A673 (cell line): ENCODE measurements around the gene SYTL3. TPM values are rescaled to one million over a fixed set of nuclear protein-coding genes. Genes with fewer than 3 reads are reported as not detected.

Experiments
- BruUV-seq: library from RNA; stranded (reverse); fragments of 400-500 nt; replicated peaks from 2 replicates; lab custom pipeline; 2021; lab: Mats Ljungman, UMichigan
- CTCF ChIA-PET: fragments of 300-600 bp; sonication (Branson Sonifier 250); formaldehyde crosslinking; loops from one replicate; lab custom pipeline; 2022; ENCODE audit warnings: antibody characterized with exemption; lab: Charles Lee
- POLR2A ChIA-PET: fragments of 300-600 bp; sonication (Branson Sonifier 250); formaldehyde crosslinking; loops from one replicate; lab custom pipeline; 2022; ENCODE audit warnings: antibody characterized with exemption; ENCODE audit not compliant: low non-redundant PET; lab: Charles Lee
- DNase-seq: peaks from one replicate; pipeline ENCODE4 v3.0.0-alpha.2; 2015; ENCODE audit warnings: low spot score
- H3K27ac ChIP-seq: fragments of 200-600 bp; sonication (generic); 2 replicates; pipeline ENCODE4 v1.5.1; 2016; ENCODE audit warnings: mixed run types, low read depth, mild to moderate bottlenecking, mixed read lengths, antibody characterized with exemption, low read length; ENCODE audit not compliant: poor library complexity, severe bottlenecking
- H3K27me3 ChIP-seq: fragments of 200-600 bp; sonication (generic); replicated peaks from 2 replicates; pipeline ENCODE4 v1.6.1; 2017; ENCODE audit warnings: mixed run types, low read depth, mild to moderate bottlenecking, mixed read lengths, antibody characterized with exemption, low read length; ENCODE audit not compliant: insufficient read depth, poor library complexity
- H3K36me3 ChIP-seq: fragments of 200-600 bp; sonication (generic); 2 replicates; pipeline ENCODE4 v1.6.1; 2016; ENCODE audit warnings: mixed run types, mild to moderate bottlenecking, mixed read lengths, antibody characterized with exemption, low read length; ENCODE audit not compliant: insufficient read depth, poor library complexity, severe bottlenecking
- H3K4me1 ChIP-seq: fragments of 200-600 bp; sonication (generic); 2 replicates; pipeline ENCODE4 v1.6.1; 2017; ENCODE audit warnings: mixed run types, mild to moderate bottlenecking, mixed read lengths, antibody characterized with exemption, low read length; ENCODE audit not compliant: insufficient read depth, poor library complexity, severe bottlenecking
- H3K4me3 ChIP-seq: fragments of 200-600 bp; sonication (generic); 2 replicates; pipeline ENCODE4 v1.5.1; 2016; ENCODE audit warnings: low read depth, mixed run types, mild to moderate bottlenecking, mixed read lengths, low read length; ENCODE audit not compliant: poor library complexity, severe bottlenecking
- H3K9me3 ChIP-seq: fragments of 200-600 bp; sonication (generic); 2 replicates; pipeline ENCODE4 v1.6.1; 2016; ENCODE audit warnings: mixed run types, low read depth, mild to moderate bottlenecking, mixed read lengths, antibody characterized with exemption, low read length; ENCODE audit not compliant: poor library complexity, severe bottlenecking
- EZH2 ChIP-seq: fragments of 200-600 bp; sonication (generic); IDR thresholded peaks from 2 replicates; pipeline ENCODE4 v1.6.1; 2017; ENCODE audit warnings: borderline replicate concordance, low read depth, mild to moderate bottlenecking, mixed read lengths, antibody characterized with exemption, low read length; ENCODE audit not compliant: poor library complexity, severe bottlenecking
- intact Hi-C: fragments of 100-400 bp; cut with micrococcal nuclease; formaldehyde crosslinking; loops from one replicate; pipeline ENCODE4 v1.10.0; 2022; ENCODE audit not compliant: unreplicated experiment
- total RNA-seq: library from RNA; stranded (reverse); gene quantifications from 2 replicates; pipeline ENCODE4 v1.2.3, GENCODE V29; 2021
- TF ChIP-seq, protein P1 (sequence below): fragments of 300-800, 200-600 bp; sonication (generic); conservative IDR thresholded peaks from 2 replicates; pipeline ENCODE4 v1.5.1; 2017; ENCODE audit warnings: low read depth, mild to moderate bottlenecking, antibody characterized with exemption, low read length, moderate library complexity, mixed read lengths

The SYTL3 gene
- total RNA-seq, 1 experiment from 2014 or later: 0.82 TPM

DNA sequence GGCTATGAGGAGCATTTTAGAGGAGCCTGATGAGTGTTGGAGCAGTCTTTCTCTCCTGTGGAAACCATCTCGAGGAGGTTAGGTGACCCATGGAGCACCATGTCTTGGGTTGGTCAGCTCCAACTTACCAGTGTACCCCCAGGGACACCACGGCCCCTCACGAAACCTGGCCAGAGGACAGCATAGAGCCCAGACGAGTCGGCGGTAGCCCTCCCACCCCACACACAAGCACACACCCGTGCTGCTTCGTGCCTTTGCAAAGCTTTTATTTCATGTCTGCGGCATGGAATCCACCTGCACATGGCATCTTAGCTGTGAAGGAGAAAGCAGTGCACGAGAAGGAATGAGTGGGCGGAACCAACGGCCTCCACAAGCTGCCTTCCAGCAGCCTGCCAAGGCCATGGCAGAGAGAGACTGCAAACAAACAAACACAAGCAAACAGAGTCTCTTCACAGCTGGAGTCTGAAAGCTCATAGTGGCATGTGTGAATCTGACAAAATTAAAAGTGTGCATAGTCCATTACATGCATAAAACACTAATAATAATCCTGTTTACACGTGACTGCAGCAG lies 115.7 kb downstream of the SYTL3 start:
- ChIA-PET CTCF (interaction anchor here (0.5 kb wide), 1 partner anchor 63 kb away, joined by 5 read pairs; no protein-coding TSS in a partner anchor), POLR2A (no interaction called here)
- H3K36me3 ChIP-seq: peaks cover 57% of the 10 kb centered on the region

DNA sequence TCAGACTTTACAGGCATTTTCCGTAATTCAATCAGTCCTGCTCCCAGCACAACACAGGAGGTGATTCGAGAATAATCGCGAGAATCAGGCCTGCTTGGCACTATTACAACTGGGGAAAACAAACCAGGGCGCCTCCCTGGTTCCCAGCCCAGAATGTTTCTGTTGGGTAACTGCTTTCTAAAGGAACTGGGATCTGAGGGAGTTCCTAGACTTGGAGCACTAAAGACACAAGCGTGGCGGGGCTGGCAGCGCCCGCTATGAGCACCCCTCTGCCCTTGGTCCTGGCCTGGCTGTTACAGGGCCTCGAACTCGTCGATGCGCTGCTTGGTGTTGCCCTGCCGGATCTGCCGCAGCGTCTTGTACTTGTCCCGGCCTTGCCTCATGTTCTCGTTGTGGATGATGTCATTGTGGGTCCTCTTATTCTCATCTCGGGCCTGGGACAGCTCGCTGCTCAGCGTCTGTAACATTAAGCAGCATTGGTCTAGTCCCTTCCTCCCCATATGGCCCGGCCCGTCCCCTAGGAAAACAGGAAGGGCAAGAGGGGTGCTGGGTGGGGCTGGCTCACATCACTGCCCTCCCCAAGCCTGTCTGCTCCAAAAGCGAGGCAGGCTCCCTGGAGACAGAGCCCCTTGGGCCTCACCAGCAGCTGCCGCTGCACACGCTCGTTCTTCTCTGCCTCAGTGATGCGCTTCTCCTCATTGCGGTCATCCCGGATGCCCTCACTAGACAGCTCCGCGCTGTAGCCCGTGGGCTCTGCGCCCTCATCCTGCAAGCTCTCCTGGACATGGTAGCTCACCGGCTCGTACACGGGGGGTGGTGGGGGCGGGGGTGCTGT lies 117.0 kb downstream of the SYTL3 start:
- no peaks in the 10 kb centered on the region for H3K27me3 ChIP-seq
- POLR2A ChIA-PET: no interaction called here
- BruUV-seq: no TSS peak
- no peak overlapping the region for H3K27ac ChIP-seq
- no peaks in the 10 kb centered on the region for H3K9me3 ChIP-seq
- TF ChIP-seq EZH2: no peak
- TF ChIP-seq, protein P1, sequence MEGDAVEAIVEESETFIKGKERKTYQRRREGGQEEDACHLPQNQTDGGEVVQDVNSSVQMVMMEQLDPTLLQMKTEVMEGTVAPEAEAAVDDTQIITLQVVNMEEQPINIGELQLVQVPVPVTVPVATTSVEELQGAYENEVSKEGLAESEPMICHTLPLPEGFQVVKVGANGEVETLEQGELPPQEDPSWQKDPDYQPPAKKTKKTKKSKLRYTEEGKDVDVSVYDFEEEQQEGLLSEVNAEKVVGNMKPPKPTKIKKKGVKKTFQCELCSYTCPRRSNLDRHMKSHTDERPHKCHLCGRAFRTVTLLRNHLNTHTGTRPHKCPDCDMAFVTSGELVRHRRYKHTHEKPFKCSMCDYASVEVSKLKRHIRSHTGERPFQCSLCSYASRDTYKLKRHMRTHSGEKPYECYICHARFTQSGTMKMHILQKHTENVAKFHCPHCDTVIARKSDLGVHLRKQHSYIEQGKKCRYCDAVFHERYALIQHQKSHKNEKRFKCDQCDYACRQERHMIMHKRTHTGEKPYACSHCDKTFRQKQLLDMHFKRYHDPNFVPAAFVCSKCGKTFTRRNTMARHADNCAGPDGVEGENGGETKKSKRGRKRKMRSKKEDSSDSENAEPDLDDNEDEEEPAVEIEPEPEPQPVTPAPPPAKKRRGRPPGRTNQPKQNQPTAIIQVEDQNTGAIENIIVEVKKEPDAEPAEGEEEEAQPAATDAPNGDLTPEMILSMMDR: no peak
- H3K4me1 ChIP-seq: no peaks in the 10 kb centered on the region
- DNase-seq: no peak
- H3K4me3 ChIP-seq: no peak overlapping the region
- CTCF ChIA-PET: no interaction called here
- intact Hi-C loops: no loop called here
- H3K36me3 ChIP-seq: peaks cover 70% of the 10 kb centered on the region

More for the DNA sequence above, 115.7 kb downstream of the SYTL3 start:
- Histone ChIP-seq H3K9me3 (no peaks in the 10 kb centered on the region), H3K27me3 (no peaks in the 10 kb centered on the region), H3K4me3 (no peak overlapping the region), H3K27ac (no peak overlapping the region), H3K4me1 (no peaks in the 10 kb centered on the region)
- no peak for TF ChIP-seq EZH2
- TF ChIP-seq, protein P1: no peak
- no peak for DNase-seq
- intact Hi-C loops: no loop called here
- no TSS peak for BruUV-seq

- CTCF ChIA-PET: no interaction called here
Measured at GRCh38 chr6:158767709-158768108, 117.9 kb downstream of the SYTL3 start.

More at GRCh38 chr6:158767709-158768108, 117.9 kb downstream of the SYTL3 start:
- no peaks in the 10 kb centered on the region for H3K27me3 ChIP-seq
- BruUV-seq: no TSS peak
- POLR2A ChIA-PET: no interaction called here
- no peaks in the 10 kb centered on the region for H3K9me3 ChIP-seq
- peaks cover under 1% of the 10 kb centered on the region for H3K4me1 ChIP-seq
- intact Hi-C loops: no loop called here
- no peak overlapping the region for H3K4me3 ChIP-seq
- TF ChIP-seq EZH2: no peak
- TF ChIP-seq, protein P1: no peak
- H3K36me3 ChIP-seq: peaks cover 78% of the 10 kb centered on the region
- no peak overlapping the region for H3K27ac ChIP-seq
- no peak for DNase-seq
